Measurements from ENCODE around the gene LMBR1.
"Not testable (repeated sequence)": the region's sequence is repeated elsewhere in the genome, so short reads cannot be mapped to it uniquely, and the experiment has no call there.

LMBR1 gene

GRCh38 chr7:156886020-156886795 is 6.8 kb downstream of the LMBR1 start:
- TF ChIP-seq, protein P1, sequence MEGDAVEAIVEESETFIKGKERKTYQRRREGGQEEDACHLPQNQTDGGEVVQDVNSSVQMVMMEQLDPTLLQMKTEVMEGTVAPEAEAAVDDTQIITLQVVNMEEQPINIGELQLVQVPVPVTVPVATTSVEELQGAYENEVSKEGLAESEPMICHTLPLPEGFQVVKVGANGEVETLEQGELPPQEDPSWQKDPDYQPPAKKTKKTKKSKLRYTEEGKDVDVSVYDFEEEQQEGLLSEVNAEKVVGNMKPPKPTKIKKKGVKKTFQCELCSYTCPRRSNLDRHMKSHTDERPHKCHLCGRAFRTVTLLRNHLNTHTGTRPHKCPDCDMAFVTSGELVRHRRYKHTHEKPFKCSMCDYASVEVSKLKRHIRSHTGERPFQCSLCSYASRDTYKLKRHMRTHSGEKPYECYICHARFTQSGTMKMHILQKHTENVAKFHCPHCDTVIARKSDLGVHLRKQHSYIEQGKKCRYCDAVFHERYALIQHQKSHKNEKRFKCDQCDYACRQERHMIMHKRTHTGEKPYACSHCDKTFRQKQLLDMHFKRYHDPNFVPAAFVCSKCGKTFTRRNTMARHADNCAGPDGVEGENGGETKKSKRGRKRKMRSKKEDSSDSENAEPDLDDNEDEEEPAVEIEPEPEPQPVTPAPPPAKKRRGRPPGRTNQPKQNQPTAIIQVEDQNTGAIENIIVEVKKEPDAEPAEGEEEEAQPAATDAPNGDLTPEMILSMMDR (IDR thresholded peaks at IDR 0.05; ENCODE audit: insufficient read depth, low read depth, low read length, missing control alignments) = no peak
- DNase-seq (ENCODE audit: low read depth) = no peak
- H3K4me3 ChIP-seq (ENCODE audit: low read length) = no peak overlapping the region

GRCh38 chr7:156881679-156882078 is 11.3 kb downstream of the LMBR1 start:
- no peak for DNase-seq (ENCODE audit: low read depth)
- H3K4me3 ChIP-seq (ENCODE audit: low read length) = no peak overlapping the region
- TF ChIP-seq, protein P1 (IDR thresholded peaks at IDR 0.05; ENCODE audit: insufficient read depth, low read depth, low read length, missing control alignments) = no peak

DNA sequence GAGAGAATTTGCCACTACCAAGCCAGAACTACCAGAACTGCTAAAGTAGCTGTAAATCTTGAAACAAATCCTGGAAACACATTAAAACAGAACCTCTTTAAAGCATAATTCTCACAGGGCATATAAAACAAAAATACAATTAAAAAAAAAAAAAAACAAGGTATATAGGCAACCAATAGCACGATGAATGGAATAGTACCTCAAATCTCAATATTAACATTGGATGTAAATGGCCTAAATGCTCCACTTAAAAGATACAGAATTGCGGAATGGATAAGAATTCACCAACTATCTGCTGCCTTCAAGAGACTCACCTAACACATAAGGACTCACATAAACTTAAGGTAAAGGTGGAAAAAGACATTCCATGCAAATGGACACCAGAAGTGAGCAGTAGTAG is 17.2 kb downstream of the LMBR1 start:
- H3K4me3 ChIP-seq (ENCODE audit: low read length) = no peak overlapping the region
- DNase-seq (ENCODE audit: low read depth) = no peak
- TF ChIP-seq, protein P1 (IDR thresholded peaks at IDR 0.05; ENCODE audit: insufficient read depth, low read depth, low read length, missing control alignments) = no peak

DNA sequence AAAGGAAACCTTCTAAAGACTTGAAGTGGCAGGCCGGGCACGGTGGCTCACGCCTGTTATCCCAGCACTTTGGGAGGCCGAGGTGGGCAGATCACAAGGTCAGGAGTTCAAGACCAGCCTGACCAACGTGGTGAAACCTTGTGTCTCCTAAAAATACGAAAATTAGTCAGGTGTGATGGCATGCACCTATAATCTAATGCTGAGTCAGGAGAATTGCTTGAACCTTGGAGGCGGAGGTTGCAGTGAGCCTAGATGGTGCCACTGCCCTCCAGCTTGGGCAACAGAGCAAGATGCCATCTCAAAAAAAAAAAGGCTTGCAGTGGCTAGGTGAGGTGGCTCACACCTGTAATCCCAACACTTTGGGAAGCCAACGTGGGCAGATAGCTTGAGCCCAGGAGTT is 24.6 kb downstream of the LMBR1 start:
- not testable (repeated sequence) for DNase-seq (ENCODE audit: low read depth); H3K4me3 ChIP-seq (ENCODE audit: low read length)

- no peak for DNase-seq (ENCODE audit: low read depth)
- no peak overlapping the region for H3K4me3 ChIP-seq (ENCODE audit: low read length)
- TF ChIP-seq, protein P1 (IDR thresholded peaks at IDR 0.05; ENCODE audit: insufficient read depth, low read depth, low read length, missing control alignments) = no peak
Measured at GRCh38 chr7:156865493-156865892, 27.5 kb downstream of the LMBR1 start.

- H3K4me3 ChIP-seq (ENCODE audit: low read length); DNase-seq (ENCODE audit: low read depth): not testable (repeated sequence)
Measured at GRCh38 chr7:156862022-156862421, 31.0 kb downstream of the LMBR1 start.

DNA sequence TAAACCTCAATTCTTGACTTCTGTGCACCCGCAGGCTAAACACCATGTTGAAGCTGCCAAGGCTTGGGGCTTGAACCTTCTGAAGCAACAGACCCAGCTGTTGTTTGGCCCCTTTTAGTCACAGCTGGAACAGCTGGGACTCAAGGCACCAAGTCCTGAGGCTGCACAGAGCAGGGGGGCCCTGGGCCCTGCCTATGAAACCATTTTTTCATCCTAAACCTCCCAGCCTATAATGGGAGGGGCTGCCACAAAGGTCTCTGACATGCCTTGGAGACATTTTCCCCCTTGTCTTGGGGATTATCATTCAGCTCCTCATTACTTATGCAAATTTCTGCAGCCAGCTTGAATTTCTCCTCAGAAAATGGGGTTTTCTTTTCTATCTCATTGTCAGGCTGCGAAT is 31.8 kb downstream of the LMBR1 start:
- TF ChIP-seq, protein P1 (IDR thresholded peaks at IDR 0.05; ENCODE audit: insufficient read depth, low read depth, low read length, missing control alignments) = no peak
- H3K4me3 ChIP-seq (ENCODE audit: low read length) = no peak overlapping the region
- DNase-seq (ENCODE audit: low read depth) = no peak

DNA sequence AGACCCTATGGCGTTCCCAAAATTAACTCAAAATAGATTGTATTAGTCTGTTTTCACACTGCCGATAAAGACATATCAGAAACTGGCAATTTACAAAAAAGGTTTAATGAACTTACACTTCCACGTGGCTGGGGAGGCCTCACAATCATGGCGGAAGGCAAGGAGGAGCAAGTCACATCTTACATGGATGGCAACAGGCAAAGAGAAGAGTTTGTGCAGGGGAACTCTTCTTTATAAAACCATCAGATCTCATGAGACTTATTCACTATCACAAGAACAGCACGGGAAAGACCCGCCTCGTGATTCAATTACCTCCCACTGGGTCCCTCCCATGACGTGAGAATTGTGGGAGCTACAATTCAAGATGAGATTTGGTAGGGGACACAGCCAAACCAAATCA is 32.9 kb downstream of the LMBR1 start:
- not testable (repeated sequence) for DNase-seq (ENCODE audit: low read depth); H3K4me3 ChIP-seq (ENCODE audit: low read length)
